ENCODE measurements around the gene CPLANE1. TPM values are rescaled to one million over a fixed set of nuclear protein-coding genes. Genes with fewer than 3 reads are reported as not detected.
A peak's percentile ranks its signal among the peaks of the same experiment; 100 is the strongest.

The CPLANE1 gene
- total and polyA plus RNA-seq, 10 of the 15 experiments (the other 5 are each of a cell fraction or from before 2014, with no cell fraction given): 1.7 to 14.8 (median 6.7) TPM

DNA sequence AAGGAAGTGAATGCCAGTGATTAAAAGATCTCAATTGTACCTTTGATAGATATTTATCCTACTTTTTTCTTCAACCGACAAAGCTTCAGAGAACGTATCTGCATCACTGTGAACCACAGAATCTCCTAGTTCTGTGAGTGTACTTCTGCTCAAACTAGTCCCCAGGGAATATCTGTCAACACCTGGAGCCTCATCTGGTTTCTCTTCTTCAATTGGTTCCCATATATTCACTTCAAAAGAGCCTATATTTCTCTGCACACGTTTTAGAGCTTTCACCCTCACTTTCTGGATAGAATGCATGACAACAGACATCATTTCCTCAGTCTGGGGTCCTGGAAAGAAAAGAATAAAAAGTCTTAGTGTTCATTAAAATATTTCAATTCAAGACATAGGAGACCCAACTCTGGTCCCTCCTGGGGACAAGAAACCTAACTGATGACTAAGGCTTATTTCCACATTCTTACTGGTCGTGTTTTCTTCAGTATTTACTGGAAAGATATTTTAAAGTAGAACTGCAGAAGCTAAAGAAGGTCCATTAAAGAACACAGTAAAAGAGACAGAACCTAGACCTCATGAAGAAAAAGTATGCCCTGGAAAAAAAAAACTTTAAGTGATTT lies 64.3 kb downstream of the CPLANE1 start (continued):
- TF ChIP-seq BCL11A (IDR thresholded peaks at IDR 0.05; ENCODE audit: low read depth, low read length): 0 out of 2 replicates have a peak, but pooled peaks have one; percentile 36
- TF ChIP-seq BHLHE40 (IDR thresholded peaks at IDR 0.05; ENCODE audit: borderline replicate concordance in 1 of 2, low read depth in 2 of 2, low read length in 1 of 2): peak; percentile 59 to 73; a peak in 3 of 4 replicates
- TF ChIP-seq, protein P1, sequence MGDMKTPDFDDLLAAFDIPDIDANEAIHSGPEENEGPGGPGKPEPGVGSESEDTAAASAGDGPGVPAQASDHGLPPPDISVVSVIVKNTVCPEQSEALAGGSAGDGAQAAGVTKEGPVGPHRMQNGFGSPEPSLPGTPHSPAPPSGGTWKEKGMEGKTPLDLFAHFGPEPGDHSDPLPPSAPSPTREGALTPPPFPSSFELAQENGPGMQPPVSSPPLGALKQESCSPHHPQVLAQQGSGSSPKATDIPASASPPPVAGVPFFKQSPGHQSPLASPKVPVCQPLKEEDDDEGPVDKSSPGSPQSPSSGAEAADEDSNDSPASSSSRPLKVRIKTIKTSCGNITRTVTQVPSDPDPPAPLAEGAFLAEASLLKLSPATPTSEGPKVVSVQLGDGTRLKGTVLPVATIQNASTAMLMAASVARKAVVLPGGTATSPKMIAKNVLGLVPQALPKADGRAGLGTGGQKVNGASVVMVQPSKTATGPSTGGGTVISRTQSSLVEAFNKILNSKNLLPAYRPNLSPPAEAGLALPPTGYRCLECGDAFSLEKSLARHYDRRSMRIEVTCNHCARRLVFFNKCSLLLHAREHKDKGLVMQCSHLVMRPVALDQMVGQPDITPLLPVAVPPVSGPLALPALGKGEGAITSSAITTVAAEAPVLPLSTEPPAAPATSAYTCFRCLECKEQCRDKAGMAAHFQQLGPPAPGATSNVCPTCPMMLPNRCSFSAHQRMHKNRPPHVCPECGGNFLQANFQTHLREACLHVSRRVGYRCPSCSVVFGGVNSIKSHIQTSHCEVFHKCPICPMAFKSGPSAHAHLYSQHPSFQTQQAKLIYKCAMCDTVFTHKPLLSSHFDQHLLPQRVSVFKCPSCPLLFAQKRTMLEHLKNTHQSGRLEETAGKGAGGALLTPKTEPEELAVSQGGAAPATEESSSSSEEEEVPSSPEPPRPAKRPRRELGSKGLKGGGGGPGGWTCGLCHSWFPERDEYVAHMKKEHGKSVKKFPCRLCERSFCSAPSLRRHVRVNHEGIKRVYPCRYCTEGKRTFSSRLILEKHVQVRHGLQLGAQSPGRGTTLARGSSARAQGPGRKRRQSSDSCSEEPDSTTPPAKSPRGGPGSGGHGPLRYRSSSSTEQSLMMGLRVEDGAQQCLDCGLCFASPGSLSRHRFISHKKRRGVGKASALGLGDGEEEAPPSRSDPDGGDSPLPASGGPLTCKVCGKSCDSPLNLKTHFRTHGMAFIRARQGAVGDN (IDR thresholded peaks at IDR 0.05): peak; percentile 49; the same call in 1 of the 2 replicates
- peak; percentile 56; the same call in 1 of the 2 replicates for TF ChIP-seq BACH1 (IDR thresholded peaks at IDR 0.05; ENCODE audit: borderline replicate concordance)
- TF ChIP-seq NR2F1 (conservative IDR thresholded peaks at IDR 0.05): no peak
- TF ChIP-seq ATF7 (IDR thresholded peaks at IDR 0.05; ENCODE audit: low read depth): peak; percentile 59
- TF ChIP-seq, protein P2, sequence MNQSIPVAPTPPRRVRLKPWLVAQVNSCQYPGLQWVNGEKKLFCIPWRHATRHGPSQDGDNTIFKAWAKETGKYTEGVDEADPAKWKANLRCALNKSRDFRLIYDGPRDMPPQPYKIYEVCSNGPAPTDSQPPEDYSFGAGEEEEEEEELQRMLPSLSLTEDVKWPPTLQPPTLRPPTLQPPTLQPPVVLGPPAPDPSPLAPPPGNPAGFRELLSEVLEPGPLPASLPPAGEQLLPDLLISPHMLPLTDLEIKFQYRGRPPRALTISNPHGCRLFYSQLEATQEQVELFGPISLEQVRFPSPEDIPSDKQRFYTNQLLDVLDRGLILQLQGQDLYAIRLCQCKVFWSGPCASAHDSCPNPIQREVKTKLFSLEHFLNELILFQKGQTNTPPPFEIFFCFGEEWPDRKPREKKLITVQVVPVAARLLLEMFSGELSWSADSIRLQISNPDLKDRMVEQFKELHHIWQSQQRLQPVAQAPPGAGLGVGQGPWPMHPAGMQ (IDR thresholded peaks at IDR 0.05; ENCODE audit: borderline replicate concordance): no peak
- TF ChIP-seq MXI1 (IDR thresholded peaks at IDR 0.05; ENCODE audit: low read depth, low read length): no peak
- TF ChIP-seq EP300 (IDR thresholded peaks at IDR 0.05; ENCODE audit: borderline replicate concordance in 1 of 2, control insufficient read depth in 1 of 2, low read depth in 2 of 2, low read length in 2 of 2): peak in 1 of 2 experiments; percentile 44; a peak in 1 of 4 replicates
